Measurements from ENCODE around the gene SMU1.

The SMU1 gene

DNA sequence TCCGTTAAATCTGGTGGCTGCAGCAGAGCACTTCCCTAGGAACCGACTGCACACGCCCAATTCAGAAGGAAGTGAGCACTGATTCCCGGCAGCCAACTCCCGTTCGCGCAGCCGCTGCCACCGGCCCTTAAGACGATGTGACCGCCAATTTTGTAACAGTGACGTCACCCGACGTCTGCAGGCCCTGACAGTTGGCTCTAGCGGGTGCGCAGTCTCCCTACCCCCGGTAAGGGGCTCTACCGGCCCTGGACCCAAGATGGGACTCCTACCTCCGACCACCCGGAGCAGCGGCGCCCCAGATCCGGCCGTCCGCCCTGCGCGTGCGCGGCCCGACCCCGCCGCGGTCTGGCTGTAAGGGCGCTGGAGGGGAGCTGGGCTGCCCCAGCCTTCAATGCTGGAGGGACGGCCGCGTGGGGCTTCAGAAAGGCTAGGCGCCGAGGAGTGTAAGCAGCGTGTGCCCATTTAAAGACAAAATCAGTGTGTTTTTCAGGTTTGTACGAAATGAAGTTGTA is 32.3 kb downstream of the SMU1 start:
- DNase-seq, result peak; percentile 73 to 78

DNA sequence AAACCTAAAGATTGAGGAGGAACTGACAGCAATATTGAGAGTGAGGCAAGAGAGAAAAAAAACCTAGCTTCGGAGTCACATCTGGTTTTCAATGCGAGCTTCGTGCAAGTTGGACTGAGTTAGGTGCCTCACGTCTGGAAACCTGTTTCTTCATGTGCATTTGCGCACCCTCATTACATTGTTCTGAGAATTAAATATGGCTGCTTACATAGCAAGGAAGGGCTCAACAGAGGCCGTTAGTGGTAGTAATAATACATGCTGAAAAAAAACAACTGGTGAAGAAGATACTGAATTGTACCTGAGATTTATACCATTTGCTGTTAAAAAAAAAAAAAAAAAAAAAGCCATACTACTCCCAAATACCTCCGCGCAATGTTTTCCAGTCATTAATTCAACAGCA is 32.8 kb downstream of the SMU1 start:
- DNase-seq, result no peak

DNA sequence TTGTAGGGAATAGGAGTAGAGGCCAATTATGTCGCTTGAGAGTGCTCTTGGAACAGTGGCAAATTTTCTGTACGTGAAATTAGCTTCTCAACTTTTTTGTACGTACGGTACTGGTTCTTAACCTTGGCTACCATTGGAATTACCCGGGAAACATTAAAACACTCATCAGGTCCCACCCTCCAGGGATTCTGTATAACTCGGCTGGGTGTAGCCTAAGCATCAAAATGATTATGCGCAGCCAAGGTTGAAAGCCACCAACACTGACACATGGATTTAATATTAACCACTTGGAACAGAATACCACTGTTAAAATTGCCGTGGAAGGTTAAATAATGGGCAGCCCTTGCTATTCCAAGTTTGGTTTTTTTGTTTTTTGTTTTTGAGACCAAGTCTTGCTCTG is 34.0 kb downstream of the SMU1 start:
- no peak for DNase-seq

DNA sequence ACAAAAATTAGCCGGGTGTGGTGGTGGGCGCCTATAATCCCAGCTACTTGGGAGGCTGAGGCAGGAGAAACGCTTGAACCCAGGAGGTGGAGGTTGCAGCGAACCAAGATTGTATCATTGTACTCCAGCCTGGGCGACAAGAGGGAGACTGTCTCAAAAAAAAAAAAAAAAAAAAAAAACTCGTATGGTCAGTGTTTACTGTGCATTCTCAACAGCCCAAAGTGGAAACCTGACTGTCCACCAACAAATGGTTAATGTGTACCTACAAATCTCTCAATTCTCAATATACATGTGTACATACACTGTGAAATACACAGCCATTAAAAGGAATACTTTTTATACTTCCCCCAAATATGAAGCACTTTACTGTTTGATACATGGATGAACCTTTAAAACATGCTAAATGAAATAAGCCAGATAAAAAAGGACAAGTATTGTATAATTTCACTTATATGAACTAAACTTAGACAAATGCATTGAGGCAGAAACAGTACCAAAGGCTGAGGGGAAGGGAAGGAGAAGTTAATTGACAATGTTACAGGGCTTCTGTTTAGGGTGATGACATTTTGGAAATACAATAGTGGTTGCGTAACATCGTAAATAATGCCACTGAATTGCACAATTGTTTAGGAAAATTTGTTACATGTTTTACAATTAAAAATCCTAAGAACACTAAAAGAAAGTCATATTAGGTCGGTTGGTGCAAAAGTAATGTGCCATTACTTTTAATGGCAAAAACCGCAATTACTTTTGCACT is 34.9 kb downstream of the SMU1 start:
- no peak for DNase-seq

DNA sequence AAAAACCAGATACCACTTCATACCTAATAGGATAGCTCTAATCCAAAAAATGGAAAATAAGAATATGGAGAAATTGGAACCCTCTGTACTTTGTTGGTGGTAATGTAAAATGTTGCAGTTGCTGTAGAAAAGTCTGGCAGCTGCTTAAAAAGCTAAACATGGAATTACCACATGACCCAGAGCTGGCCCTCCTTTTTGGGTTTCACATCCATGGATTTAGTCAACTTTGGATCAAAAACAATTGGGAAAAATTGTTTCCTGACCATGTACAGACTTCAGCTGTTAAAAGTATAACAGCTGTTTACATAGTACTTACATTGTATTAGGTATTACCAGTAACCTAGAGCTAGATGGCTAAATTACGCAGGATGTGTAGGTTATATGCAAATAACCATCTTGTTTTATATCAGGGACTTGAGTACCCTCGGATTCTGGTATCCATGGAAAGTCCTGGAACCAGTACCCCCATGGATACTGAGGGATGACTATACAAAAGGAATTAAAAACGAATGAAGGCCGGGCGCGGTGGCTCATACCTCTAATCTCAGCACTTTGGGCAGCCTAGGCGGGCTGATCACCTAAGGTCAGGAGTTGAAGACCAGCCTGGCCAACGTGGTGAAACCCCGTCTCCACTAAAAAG is 35.6 kb downstream of the SMU1 start:
- DNase-seq, result no peak

DNA sequence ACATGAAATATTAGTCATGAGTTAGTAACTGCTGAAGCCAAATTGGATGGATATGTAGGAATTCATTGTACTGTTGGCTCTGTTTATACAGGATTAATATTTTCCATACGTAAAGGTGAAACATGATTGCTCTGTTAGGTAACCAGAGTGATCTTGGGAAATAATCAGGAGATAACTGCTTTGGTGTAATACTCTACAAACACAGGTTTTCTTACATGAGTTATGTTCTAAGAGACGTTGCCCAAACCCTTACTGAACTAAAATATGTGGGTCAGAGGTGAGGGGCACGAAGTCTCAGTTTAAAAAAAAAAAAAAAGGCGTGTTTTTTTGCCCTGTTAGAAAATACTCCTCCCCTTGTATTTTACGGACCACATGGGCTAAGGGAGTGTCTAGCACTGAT is 43.6 kb downstream of the SMU1 start:
- no peak for DNase-seq

DNA sequence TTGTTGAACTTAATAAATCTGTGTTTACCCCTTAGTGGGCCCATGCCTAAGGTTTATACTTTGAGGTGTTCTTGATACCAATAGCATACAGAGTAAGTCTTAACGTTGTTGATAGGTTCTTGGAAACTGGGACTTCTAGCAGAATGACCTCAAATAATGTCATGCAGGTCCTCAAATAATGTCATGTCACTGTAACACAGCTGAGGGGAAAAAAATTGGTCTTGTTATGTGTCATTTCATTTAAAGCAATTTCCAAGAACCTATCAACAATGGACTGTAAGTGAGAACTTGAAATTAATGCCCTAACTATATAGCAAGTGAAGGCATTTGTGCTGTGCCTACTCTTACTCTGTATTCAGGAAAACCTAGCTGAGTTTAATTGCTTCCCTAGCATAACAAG is 44.2 kb downstream of the SMU1 start:
- no peak for DNase-seq

DNA sequence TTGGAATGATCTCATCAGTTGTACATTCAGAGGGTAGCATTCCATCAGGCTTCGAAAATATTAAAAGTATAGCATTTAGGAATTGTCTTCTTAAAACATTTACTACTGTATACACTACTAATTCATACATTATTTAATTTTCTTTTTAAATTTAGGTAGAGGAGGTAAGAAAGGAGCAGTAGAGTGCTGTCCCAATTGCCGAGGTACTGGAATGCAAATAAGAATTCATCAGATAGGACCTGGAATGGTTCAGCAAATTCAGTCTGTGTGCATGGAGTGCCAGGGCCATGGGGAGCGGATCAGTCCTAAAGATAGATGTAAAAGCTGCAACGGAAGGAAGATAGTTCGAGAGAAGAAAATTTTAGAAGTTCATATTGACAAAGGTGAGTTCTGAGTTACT is 46.2 kb downstream of the SMU1 start:
- DNase-seq, result no peak

DNA sequence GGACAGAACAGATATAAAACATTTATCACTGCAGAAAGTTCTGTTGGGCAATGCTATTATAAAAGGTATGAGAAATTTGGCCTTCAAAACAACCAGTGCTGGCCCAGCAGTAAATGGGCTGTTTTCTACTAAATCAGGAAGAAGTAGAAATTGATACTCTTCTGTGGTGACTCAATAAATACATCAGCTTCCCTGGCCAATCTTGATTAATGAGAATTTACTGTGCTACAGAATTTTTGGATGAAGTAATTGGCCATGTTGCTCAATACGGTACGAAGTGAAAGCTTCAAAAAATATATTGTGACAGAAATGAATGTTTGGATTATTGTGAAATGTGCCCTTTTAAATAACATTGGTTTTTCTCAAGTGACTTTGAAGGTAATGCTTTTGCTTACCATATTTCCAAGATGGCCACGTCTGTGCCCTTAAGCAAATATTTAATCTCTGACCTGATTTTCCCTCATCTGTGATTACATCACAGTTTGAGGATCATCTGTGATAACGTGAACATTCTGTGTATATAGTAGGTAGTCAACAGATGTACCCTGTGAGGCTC is 47.2 kb downstream of the SMU1 start:
- no peak for DNase-seq

DNA sequence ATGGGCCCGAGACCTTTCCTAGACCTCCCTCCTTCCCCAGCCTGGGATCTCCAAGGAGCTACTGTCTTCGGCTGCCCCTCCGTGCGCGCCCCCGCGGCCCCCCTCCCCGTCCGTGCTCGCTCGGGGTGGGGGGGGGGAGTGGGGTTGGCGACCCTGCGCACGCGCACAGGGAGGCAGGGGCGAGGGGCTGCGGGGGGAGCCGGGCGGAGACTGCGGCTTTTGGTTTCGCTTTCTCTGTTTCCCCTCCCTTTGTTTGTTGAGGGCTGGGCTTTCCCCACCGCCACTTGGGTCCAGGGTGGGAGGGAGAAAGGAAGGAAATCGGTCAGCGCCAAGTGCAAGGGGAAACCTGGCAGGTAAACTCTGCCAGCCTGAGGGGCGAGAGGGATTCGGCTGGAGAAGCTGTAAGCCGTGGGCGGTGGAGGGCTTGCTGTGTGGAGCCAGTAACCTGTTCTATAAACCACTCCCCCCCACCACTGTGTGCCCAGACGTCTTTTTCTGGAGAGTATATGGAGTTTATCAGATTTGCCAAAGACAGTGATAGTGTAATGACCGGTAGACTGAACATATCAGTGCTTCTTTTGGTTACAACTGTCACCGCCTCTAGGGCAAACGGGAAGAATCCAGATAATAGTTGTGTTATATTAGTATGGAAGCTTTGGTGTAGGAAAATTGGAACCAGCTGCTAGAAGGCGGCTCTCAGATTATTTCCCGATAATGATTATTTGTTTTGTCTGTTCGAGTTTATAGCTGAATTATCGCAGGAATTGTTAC is 50.7 kb downstream of the SMU1 start:
- peak; percentile 80 to 82 for DNase-seq

DNA sequence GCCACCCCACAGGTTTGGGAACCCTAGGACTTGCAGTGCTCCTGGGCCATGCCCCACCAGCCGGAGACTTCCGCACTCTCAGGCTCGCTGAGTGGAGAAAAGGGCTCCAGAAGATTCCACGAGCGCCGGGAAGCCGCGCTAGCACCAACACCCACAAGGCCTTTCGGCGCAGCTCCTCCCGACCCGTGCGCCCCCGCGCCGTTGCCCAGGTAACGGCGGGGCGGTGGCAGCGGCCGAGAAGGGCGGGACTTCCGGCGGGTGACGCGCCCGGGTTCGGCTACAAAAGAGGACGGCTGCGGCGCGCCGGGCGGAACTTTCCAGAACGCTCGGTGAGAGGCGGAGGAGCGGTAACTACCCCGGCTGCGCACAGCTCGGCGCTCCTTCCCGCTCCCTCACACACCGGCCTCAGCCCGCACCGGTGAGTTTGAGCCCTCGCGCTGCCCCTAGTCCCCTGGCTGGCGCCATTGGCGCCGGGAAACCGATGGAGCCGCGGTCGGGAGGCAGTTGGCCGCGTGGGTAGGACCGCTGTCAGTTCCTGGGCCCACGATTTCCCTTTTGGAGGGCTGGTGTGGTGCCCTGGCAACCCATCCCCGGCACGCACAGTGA is 51.4 kb downstream of the SMU1 start, which contains the start of gene DNAJA1:
Gene DNAJA1, plus strand, starts transcription at position 308 of the 606 bp plus-strand sequence. CDS start 1,212 bp downstream, outside the sequence.
- DNase-seq, result peak; percentile 96 to 98

DNA sequence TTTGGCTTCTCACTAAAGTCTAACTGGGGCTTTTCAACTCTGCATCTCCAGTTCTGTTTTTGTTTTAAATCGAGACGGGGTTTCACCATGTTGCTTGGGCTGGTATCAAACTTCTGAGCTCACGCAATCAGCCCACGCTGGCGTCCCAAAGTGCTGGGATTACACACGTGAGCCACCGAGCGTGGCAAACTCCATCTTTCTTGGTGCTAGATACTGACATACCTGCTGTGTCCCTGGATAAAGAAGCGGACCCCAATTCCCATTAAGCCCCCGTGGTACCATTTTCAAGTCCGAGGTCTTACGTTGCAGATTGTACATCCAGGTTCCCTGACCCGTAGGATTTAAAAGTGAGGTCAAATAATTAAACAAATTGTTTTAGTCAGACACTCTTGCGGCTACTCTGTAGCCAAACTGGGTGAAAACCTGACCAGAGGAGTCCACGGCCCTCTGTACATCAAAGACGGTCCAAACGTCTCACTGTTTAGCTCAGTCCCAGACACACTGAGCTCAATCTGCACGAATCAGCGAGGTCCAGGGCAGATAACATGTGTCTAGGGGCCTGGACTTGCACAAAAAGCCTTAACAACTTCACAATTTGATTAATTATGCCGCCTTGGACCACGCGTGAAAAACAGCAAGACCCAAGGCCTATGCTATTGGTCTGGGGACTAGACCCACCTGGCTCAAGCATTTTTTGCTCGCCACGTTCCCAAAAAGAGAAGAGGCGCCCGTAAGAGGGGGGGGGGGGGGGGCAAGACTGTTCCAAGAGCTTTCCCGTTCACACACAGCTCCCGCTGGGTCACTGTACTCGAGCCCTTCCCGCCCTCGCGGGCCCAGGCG is 52.1 kb downstream of the SMU1 start:
- DNase-seq, result no peak

DNA sequence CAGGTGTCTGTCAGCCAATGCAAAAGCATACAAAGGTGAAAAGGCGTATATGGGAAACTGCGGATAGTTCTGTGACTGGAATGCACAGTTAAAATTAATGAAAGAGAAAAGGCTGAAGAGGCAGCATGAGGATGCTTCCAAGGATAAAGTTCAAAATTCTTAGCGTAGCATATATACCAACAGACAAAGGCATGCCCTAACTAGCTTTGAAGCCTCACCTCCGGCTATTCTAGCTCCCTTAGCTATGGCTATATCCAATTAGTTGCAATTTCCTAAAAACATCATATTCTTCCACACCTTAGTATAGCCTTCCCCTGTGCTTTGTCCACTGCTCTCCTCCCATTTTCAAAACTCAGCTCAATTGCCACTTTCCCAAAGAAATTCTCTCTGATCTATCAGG is 52.8 kb downstream of the SMU1 start:
- DNase-seq, result no peak

DNA sequence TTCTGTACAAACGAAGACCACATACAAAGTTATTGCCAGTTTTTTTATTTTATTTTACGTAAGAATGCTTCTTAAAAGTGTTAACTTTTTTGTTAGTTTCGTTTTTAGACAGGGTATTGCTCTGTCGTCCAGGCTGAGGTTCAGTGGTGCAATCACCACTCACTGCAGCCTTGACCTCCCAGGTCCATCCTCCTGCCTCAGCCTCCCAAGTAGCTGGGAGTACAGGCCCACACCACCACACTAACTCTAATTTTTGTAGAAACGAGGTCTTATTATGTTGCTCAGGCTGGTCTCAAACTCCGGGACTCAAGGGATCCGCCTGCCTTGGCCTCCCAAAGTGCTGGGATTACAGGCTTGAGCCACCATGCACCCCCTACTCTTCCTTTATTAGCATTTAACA is 53.7 kb downstream of the SMU1 start:
- no peak for DNase-seq

DNA sequence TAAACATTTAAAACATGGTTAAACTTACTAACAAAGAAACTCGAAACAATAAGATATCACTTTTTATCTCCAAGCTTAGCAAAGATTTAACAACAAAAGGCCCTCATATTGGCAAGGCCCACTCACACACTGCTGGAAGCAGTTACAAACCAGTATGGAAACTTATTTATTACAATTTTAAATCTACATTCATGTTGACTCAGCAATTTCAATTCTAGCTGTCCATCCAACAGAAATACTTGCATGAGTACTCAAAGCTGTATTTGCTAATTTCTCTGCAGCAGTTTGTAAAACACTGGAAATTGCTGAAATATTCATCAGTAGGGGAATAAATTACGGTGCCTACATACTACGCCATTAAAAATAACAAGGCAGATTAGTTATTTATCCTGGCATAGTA is 54.2 kb downstream of the SMU1 start:
- no peak for DNase-seq

DNA sequence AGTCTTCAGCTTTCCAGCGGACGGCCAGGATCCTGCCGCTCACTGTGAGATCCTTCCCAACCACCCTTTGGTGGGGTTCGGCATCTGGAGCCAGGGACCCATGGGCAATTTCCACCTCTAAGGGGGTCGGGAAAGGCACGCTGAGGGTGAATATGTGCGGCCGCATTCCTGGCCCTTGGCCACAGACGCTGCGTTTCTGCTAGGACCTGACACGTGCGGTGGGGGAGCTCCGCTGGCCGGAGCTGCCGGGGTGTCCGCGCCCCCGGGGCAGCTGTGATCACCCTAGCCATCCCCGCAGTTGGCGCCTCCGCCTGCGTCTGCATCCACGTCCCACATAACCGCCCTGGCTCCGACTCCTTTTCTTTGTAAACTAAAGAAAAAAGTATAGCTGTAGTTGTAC is 56.7 kb downstream of the SMU1 start:
- no peak for DNase-seq

DNA sequence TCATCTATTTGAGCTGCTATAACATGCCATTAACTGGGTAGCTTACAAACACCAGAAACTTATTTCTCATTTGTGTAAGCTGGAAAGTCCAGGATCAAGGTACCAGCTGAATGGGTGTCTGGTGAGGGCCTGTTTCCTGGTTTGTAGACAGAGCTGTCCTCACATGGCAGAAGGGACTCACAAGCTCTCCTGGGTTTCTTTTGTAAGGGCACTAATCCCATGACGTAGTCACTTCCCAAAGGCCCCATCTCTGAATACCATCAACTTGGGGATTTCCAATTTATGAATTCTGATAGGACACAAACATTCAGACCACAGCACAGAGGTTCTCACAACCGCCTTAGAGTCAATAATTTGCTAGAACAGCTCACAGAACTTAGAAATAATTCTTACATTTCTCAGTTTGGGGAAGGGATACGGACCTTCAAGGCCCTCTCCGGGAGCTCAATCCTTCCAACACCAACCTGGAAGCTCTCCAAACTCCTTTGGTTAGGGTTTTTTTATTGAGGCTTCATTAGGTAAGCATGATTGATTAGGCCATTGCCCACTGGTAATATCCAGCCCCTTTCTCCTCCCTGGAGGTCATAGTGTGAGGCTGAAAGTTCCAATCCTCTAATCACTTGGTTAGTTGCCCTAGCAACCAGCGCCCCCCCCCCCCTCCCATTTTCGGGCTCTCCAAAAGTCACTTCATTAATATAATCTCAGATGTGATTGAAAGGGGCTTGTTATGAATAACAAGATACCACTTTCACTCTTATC is 59.0 kb downstream of the SMU1 start:
- DNase-seq, result no peak

DNA sequence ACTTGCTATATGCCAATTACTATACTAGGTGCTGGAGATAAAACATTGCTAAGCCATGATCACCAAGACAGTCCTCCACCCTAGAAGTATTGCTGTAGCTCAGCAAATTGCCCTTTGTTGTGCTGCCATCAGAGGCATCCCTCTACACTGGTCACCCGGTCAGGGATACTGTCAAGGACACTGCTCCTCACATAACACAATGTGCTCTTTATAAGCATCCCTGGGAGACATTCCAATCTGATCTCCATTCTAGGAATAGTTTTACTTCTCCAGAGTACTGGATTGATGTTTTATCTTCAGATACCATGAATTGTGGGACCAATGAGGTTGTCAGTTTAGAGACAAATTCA is 61.8 kb downstream of the SMU1 start:
- DNase-seq, result no peak

DNA sequence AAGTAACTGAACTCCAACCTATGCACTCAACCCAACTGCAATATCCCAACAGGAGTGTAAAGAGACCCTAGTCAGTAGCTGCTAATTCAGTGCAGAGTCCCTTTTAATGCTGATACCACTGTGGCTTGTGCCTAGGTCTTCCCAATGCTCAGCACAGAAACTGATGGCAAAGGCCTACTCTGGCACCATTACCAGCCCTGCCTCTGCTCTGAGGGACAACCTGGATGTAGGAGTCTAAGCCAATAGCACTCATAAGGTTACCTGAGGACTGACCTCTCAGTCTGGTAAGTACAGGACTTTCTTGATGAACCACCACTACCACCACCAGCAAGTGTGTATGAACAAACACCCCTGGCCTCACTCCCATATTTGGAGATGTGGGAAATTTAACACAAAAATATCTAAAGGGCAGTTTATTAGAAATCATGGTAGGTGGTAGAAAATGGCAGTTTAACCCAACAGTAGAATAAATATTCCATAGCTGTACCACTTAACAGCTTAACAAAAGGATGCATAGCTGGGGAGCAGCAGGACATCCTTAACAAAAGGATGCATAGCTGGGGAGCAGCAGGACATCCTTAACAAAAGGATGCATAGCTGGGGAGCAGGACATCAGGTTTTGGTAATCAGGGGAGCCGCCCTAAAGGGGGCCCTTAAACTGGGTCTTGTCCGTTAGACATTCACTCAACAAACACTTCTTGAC is 62.4 kb downstream of the SMU1 start:
- no peak for DNase-seq

DNA sequence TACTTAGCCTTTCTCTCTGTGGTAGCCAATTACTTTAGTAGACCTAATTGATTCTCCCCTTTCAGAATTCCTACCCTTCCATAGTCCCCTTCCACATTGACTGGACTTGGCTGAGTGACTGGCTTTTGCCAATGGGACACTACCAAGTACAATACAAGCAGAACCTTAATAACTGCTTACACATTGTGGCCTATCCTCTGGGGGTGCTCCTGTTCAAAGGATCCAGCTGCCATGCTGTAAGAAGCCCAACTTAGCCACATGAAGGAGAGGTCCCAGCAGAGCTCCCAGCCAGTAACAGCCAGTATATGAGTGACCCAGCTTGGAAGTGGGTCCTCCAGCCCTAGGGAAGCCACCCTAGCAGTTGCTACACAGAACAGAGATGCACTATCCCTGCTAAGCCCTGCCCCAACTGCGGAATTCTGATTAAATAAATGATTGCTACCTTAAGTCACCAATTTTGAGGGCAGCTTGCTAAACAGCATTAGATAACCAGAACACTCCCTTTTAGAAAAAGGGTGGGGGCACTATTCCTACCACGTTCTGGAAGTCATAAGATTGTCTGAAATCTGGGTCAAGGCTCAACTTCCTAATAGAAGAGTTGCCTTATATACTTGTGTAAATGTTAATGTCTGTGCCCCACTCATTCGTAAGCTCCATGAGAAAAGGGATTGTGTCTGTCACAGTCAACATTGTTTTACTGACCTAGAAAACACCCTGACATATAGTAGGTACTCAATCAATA is 64.0 kb downstream of the SMU1 start:
- DNase-seq, result no peak

Data from activated T-cell treated with anti-CD3 and anti-CD28 coated beads, Interleukin-2, amount 50 U/mL, for 48 hours (primary cell).